ENCODE results near the gene TBX1.

The TBX1 gene

DNA sequence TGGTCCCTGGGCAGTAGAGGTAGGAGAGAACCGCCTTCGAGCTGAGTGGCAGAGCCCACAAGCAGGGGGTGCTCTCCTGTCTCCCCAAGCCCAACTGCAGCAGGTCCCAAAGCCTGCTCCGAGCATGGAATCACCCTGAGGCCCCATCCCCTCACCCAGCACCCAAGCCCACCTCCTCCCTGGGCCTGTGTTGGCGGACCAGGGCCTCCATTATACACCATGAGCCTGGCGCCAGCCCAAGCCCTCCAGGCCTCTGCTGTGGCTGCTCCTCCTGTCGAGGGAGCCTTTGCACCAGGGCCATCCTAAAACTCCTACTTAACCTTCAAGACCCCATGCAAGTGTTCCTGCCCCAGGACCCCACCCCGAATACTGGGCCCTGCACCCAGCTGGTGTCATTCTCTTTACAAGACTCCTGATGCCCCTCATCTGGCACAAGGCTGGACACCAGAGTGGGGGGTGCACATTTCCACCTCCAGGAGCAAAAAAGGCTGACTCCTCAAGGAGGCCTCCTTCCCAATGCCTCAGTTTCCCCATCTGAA lies 20.6 kb upstream of the TBX1 start:
- no peaks in the 10 kb centered on the region for H3K27me3 ChIP-seq (ENCODE audit: control insufficient read depth, low read length)

DNA sequence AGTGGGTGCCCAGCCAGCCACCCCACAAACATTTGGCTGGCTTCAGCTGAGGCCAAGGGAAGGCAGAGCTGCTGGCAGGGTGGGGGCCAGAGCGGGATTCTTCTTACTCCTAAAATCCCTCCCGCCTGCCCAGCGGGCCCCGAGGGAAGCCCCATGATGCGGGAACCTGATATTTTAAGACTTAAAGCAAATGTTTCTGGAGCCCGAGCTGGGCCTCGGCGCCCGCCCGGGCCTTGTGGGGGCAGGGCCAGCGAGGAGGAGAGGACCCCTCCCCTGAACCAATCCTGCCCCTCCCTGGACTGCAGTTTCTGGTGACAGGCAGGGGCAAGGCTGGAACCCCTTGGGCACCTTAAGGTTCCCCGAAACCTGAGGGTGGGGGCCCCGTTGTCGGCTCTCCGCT lies 20.0 kb upstream of the TBX1 start:
- Histone ChIP-seq H3K27me3 (ENCODE audit: control insufficient read depth, low read length) (no peaks in the 10 kb centered on the region), H3K4me3 (ENCODE audit: low read length) (no peak overlapping the region), H3K4me2 (ENCODE audit: low read length) (no peak overlapping the region), H3K36me3 (ENCODE audit: control insufficient read depth, low read length) (no peaks in the 10 kb centered on the region), H3K4me1 (ENCODE audit: control insufficient read depth, low read length) (no peaks in the 10 kb centered on the region), H4K20me1 (ENCODE audit: control insufficient read depth, insufficient read depth, low read depth, low read length) (no peaks in the 10 kb centered on the region; the same call in 1 of the 2 replicates), H3F3A (ENCODE audit: control insufficient read depth, insufficient read depth) (no peaks in the 10 kb centered on the region), H3K9me3 (ENCODE audit: control insufficient read depth, insufficient read depth, low read length) (no peaks in the 10 kb centered on the region), H3K79me2 (ENCODE audit: control insufficient read depth, low read length) (no peaks in the 10 kb centered on the region), H3K27ac (ENCODE audit: low read depth, low read length) (no peak overlapping the region), H3K9me2 (replicated peaks; ENCODE audit: control insufficient read depth, low read length) (no peaks in the 10 kb centered on the region)
- TF ChIP-seq EZH2phosphoT487 (IDR thresholded peaks at IDR 0.05; ENCODE audit: borderline replicate concordance, low read length), result no peak
- TF ChIP-seq, protein P1, sequence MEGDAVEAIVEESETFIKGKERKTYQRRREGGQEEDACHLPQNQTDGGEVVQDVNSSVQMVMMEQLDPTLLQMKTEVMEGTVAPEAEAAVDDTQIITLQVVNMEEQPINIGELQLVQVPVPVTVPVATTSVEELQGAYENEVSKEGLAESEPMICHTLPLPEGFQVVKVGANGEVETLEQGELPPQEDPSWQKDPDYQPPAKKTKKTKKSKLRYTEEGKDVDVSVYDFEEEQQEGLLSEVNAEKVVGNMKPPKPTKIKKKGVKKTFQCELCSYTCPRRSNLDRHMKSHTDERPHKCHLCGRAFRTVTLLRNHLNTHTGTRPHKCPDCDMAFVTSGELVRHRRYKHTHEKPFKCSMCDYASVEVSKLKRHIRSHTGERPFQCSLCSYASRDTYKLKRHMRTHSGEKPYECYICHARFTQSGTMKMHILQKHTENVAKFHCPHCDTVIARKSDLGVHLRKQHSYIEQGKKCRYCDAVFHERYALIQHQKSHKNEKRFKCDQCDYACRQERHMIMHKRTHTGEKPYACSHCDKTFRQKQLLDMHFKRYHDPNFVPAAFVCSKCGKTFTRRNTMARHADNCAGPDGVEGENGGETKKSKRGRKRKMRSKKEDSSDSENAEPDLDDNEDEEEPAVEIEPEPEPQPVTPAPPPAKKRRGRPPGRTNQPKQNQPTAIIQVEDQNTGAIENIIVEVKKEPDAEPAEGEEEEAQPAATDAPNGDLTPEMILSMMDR (IDR thresholded peaks at IDR 0.05; ENCODE audit: low read depth, low read length, poor library complexity, severe bottlenecking), result no peak

More for the DNA sequence above, 20.6 kb upstream of the TBX1 start:
- Histone ChIP-seq H3K4me1 (ENCODE audit: control insufficient read depth, low read length) (no peaks in the 10 kb centered on the region), H3K4me3 (ENCODE audit: low read length) (no peak overlapping the region), H3K79me2 (ENCODE audit: control insufficient read depth, low read length) (no peaks in the 10 kb centered on the region), H3F3A (ENCODE audit: control insufficient read depth, insufficient read depth) (no peaks in the 10 kb centered on the region), H4K20me1 (ENCODE audit: control insufficient read depth, insufficient read depth, low read depth, low read length) (no peaks in the 10 kb centered on the region; the same call in 1 of the 2 replicates), H3K27ac (ENCODE audit: low read depth, low read length) (no peak overlapping the region), H3K4me2 (ENCODE audit: low read length) (no peak overlapping the region), H3K36me3 (ENCODE audit: control insufficient read depth, low read length) (no peaks in the 10 kb centered on the region), H3K9me2 (replicated peaks; ENCODE audit: control insufficient read depth, low read length) (no peaks in the 10 kb centered on the region), H3K9me3 (ENCODE audit: control insufficient read depth, insufficient read depth, low read length) (no peaks in the 10 kb centered on the region)
- no peak for TF ChIP-seq EZH2phosphoT487 (IDR thresholded peaks at IDR 0.05; ENCODE audit: borderline replicate concordance, low read length)
- TF ChIP-seq, protein P1 (IDR thresholded peaks at IDR 0.05; ENCODE audit: low read depth, low read length, poor library complexity, severe bottlenecking), result no peak

DNA sequence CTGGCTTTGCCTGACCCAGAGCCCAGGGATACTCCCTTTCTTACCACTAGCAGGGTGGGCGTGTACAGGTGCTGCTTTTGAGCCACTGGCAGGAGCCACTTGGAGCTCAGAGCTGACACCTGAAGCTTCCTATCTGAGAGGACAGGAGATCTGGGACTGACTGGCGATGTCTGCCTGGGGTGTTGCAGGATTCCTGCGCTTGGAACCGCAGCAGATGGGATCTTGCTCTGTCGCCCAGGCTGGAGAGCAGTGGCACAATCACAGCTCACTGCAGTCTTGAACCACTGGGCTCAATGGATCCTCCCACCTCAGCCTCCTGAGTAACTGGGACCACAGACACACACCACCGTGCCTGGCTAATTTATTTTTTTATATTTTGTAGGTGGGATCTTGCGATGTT lies 19.5 kb upstream of the TBX1 start:
- H3K36me3 ChIP-seq (ENCODE audit: control insufficient read depth, low read length), result no peaks in the 10 kb centered on the region
- no peaks in the 10 kb centered on the region for H3K9me3 ChIP-seq (ENCODE audit: control insufficient read depth, insufficient read depth, low read length)
- no peaks in the 10 kb centered on the region for H3K27me3 ChIP-seq (ENCODE audit: control insufficient read depth, low read length)
- no peaks in the 10 kb centered on the region; the same call in 1 of the 2 replicates for H4K20me1 ChIP-seq (ENCODE audit: control insufficient read depth, insufficient read depth, low read depth, low read length)
- H3K4me3 ChIP-seq (ENCODE audit: low read length), result no peak overlapping the region
- no peaks in the 10 kb centered on the region for H3F3A ChIP-seq (ENCODE audit: control insufficient read depth, insufficient read depth)
- no peaks in the 10 kb centered on the region for H3K9me2 ChIP-seq (replicated peaks; ENCODE audit: control insufficient read depth, low read length)
- H3K27ac ChIP-seq (ENCODE audit: low read depth, low read length), result no peak overlapping the region
- H3K79me2 ChIP-seq (ENCODE audit: control insufficient read depth, low read length), result no peaks in the 10 kb centered on the region
- TF ChIP-seq EZH2phosphoT487 (IDR thresholded peaks at IDR 0.05; ENCODE audit: borderline replicate concordance, low read length), result no peak
- TF ChIP-seq, protein P1 (IDR thresholded peaks at IDR 0.05; ENCODE audit: low read depth, low read length, poor library complexity, severe bottlenecking), result no peak
- H3K4me1 ChIP-seq (ENCODE audit: control insufficient read depth, low read length), result no peaks in the 10 kb centered on the region
- H3K4me2 ChIP-seq (ENCODE audit: low read length), result no peak overlapping the region

All from DOHH2 (cell line).